Lung (tissue), 12 donors: ENCODE results near the gene PRKCH. TPM values are rescaled to one million over a fixed set of nuclear protein-coding genes. Genes with fewer than 3 reads are reported as not detected.

Experiments
- ATAC-seq: fragments of 200-7000 bp; cut with Tn5 transposase; one replicate; pipeline ENCODE4 v1.9.1; 2020; ENCODE audit warnings: moderate number of reproducible peaks; ENCODE audit not compliant: insufficient read depth, low FRiP score
- DNase-seq, 3 donors: peaks; one replicate each; pipeline ENCODE4 v3.0.0-alpha.2; 2013 to 2017
- H3K27ac ChIP-seq, 2 donors: one replicate each; pipeline ENCODE4 v1.5.1; 2013; ENCODE audit warnings: mild to moderate bottlenecking in 2 of 2, moderate library complexity in 2 of 2, control low read depth in 1 of 2, inconsistent platforms in 1 of 2, low read depth in 1 of 2, low read length in 1 of 2
- H3K27me3 ChIP-seq, 3 donors: one replicate each; pipeline ENCODE4 v1.5.1; 2013; ENCODE audit warnings: low read length in 2 of 3; ENCODE audit not compliant: control insufficient read depth in 3 of 3, insufficient read depth in 3 of 3
- H3K36me3 ChIP-seq, 4 donors: one replicate each; pipeline ENCODE4 v1.5.1; 2013; ENCODE audit warnings: low read length in 4 of 4, mild to moderate bottlenecking in 1 of 4, moderate library complexity in 1 of 4; ENCODE audit not compliant: control insufficient read depth in 4 of 4, insufficient read depth in 4 of 4
- H3K4me1 ChIP-seq, 5 donors: one replicate each; pipeline ENCODE4 v1.5.1; 2013; ENCODE audit warnings: low read length in 5 of 5, mild to moderate bottlenecking in 2 of 5, moderate library complexity in 1 of 5; ENCODE audit not compliant: control insufficient read depth in 5 of 5, insufficient read depth in 5 of 5
- H3K4me3 ChIP-seq: one replicate; pipeline ENCODE4 v1.5.1; 2013; ENCODE audit warnings: mild to moderate bottlenecking, control low read depth, moderate library complexity
- H3K9ac ChIP-seq, 2 donors: one replicate each; pipeline ENCODE4 v1.5.1; 2013; ENCODE audit warnings: low read length in 2 of 2, control low read depth in 1 of 2; ENCODE audit not compliant: insufficient read depth in 1 of 2
- H3K9me3 ChIP-seq, 4 donors: one replicate each; pipeline ENCODE4 v1.5.1; 2013; ENCODE audit warnings: low read length in 3 of 4, mild to moderate bottlenecking in 1 of 4, moderate library complexity in 1 of 4; ENCODE audit not compliant: control insufficient read depth in 4 of 4, insufficient read depth in 3 of 4
- CTCF ChIP-seq: IDR thresholded peaks from 2 replicates; pipeline ENCODE4 v1.5.1; 2012; ENCODE audit warnings: mild to moderate bottlenecking; ENCODE audit errors: control extremely low read depth, extremely low read depth
- WGBS, 2 donors: extraction: QIAGEN DNeasy Blood & Tissue Kit; methylation state at CpG; one replicate each; pipeline ENCODE4 v1.1.7; 2013; 5-methylcytosine and 5-hydroxymethylcytosine counted together
- polyA plus RNA-seq, 2 donors: library from polyadenylated mRNA; stranded (reverse); fragments of 200-250 nt; gene quantifications; one replicate each; pipeline ENCODE4 v1.2.1, GENCODE V29; 2013
- total RNA-seq, 2 donors: library from RNA; depleted of rRNA in 1 of 2; stranded (reverse); fragments of >200 nt in 1 of 2; gene quantifications; one replicate each; pipeline ENCODE4 v1.2.1, GENCODE V29; 2014 to 2021
- donor health status: control.
- donor health status: control.
- donor health status: Bipolar disorder and iron deficiency.
- donor health status: healthy.
- donor health status: DM: yes; HTN: yes; CAD: no.

Gene PRKCH
- total and polyA plus RNA-seq, 4 donors: 12.9 to 126 (median 51.4) TPM

DNA sequence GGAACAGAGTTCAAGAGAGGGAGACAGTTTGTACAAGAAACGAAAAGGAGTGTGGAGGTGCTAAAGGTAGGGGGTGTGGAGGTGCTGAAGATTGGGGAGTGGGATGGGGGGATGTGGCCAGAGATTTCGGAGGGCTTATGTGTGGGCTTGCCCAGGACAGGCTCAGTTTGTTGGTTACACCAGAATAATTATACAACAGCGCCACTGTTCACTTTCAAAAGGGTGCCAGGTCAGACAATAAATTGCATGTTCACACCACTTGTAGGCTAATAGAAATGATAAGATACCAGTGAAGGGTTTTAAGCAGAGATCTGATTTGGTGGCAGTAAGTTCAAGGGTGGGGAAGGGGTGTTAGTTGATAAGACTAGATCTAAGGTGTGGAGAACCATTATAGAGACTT lies 75.3 kb downstream of the PRKCH start:
- no peak for ATAC-seq
- no peak for DNase-seq
- 90 to 94% methylated on average over 3 of the region's 3 CpGs for WGBS, 2 donors
- no peak for TF ChIP-seq CTCF
- no peaks in the 10 kb centered on the region for H3K9me3 ChIP-seq
- H3K4me1 ChIP-seq: peaks cover 0 to 4% (median 0%) of the 10 kb centered on the region in 5 donors
- no peak overlapping the region for H3K4me3 ChIP-seq
- no peak overlapping the region for H3K9ac ChIP-seq
- peaks cover 0 to 3% (median 0%) of the 10 kb centered on the region in 3 donors for H3K27me3 ChIP-seq
- H3K27ac ChIP-seq: no peak overlapping the region
- no peaks in the 10 kb centered on the region for H3K36me3 ChIP-seq

DNA sequence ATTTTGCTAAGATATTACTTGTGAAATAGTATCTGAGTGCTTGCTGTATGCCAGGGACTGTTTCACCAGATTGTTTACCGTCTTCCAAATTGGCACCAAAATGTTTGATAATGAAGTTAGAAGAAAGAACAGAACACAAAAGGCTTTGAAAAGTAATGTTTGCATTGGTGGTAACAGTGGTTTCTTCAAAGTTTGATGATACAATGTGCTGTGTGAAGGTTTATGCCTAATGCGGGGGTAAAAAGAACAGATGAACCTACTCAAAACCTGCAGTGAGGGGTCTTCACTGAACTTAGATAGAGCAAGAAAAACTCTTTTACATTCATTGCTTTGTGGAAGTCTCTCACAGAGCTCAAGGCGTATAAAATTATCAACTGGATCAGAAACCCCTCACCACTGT lies 76.2 kb downstream of the PRKCH start:
- H3K27ac ChIP-seq: no peak overlapping the region
- TF ChIP-seq CTCF: no peak
- H3K4me3 ChIP-seq: no peak overlapping the region
- WGBS, 2 donors: 89 to 91% methylated on average over 3 of the region's 3 CpGs
- peaks cover 0 to 4% (median 0%) of the 10 kb centered on the region in 5 donors for H3K4me1 ChIP-seq
- no peak overlapping the region for H3K9ac ChIP-seq
- no peaks in the 10 kb centered on the region for H3K36me3 ChIP-seq
- peaks cover 0 to 3% (median 0%) of the 10 kb centered on the region in 3 donors for H3K27me3 ChIP-seq
- ATAC-seq (no peak), DNase-seq (no peak)
- no peaks in the 10 kb centered on the region for H3K9me3 ChIP-seq

DNA sequence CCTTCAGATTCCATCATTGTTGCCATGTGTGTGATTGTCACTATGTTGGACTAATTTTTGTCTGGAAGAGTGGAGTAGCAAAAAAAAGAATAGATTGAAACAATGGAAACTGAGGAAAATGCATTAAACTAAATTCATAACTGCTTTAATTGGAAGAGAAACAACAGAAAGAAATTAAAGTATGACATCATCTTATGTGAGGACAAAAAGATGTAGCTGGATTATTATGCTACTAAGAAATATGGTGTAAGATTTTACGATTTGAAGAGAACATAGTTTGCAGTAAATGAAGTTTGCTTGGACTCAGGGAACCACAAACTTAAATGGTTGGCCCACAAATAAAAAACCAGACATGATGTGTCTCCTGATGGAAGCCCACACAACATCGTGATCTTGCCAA lies 76.8 kb downstream of the PRKCH start:
- Histone ChIP-seq H3K4me1 (peaks cover 0 to 4% (median 0%) of the 10 kb centered on the region in 5 donors), H3K36me3 (no peaks in the 10 kb centered on the region), H3K27ac (no peak overlapping the region), H3K9me3 (no peaks in the 10 kb centered on the region), H3K4me3 (no peak overlapping the region), H3K27me3 (peaks cover 0 to 3% (median 0%) of the 10 kb centered on the region in 3 donors), H3K9ac (no peak overlapping the region)
- 92 to 93% methylated on average over 2 of the region's 2 CpGs for WGBS, 2 donors
- TF ChIP-seq CTCF: no peak
- ATAC-seq (no peak), DNase-seq (no peak)

DNA sequence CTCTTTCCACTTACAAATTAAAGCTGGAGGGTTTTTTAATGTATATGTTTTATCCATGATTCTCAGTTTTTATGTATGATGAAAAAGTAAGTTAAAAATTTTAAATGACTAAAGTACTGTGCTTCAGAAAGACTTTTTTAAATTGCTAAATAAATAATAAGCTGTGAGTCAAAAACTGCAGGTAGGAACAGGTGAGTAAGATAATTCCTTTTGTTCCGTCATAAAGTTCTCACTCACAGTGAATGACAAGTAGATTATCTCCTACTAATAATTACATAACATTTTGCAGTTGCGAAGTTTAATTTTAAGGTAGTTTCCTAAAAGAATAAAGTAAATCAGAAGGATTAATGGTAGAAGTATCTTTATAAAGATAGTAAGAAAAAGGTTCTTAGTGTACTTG lies 78.0 kb downstream of the PRKCH start:
- no peak overlapping the region for H3K9ac ChIP-seq
- TF ChIP-seq CTCF: no peak
- ATAC-seq (no peak), DNase-seq (no peak)
- H3K27ac ChIP-seq: no peak overlapping the region
- 79 to 84% methylated on average over 2 of the region's 2 CpGs for WGBS, 2 donors
- peaks cover 0 to 6% (median 0%) of the 10 kb centered on the region in 5 donors for H3K4me1 ChIP-seq
- H3K36me3 ChIP-seq: no peaks in the 10 kb centered on the region
- H3K9me3 ChIP-seq: no peaks in the 10 kb centered on the region
- no peaks in the 10 kb centered on the region for H3K27me3 ChIP-seq
- no peak overlapping the region for H3K4me3 ChIP-seq
